Stimulated activated CD8-positive, alpha-beta memory T cell treated with anti-CD3 and anti-CD28 coated beads, Interleukin-7, amount 100 ng/mL, for 4 hours (primary cell): Measurements from ENCODE around the gene GDPD5.

Experiments
- DNase-seq, 2 donors: peaks; one replicate each; pipeline ENCODE4 v3.0.0-alpha.2; 2020; ENCODE audit warnings: low read depth in 2 of 2

GDPD5 gene

GRCh38 chr11:75471176-75471973 lies 54.4 kb downstream of the GDPD5 start:
- no peak for DNase-seq

- no peak for DNase-seq
Observed at GRCh38 chr11:75470476-75471080, 55.2 kb downstream of the GDPD5 start.

GRCh38 chr11:75469785-75470405 lies 55.8 kb downstream of the GDPD5 start:
- no peak for DNase-seq

DNA sequence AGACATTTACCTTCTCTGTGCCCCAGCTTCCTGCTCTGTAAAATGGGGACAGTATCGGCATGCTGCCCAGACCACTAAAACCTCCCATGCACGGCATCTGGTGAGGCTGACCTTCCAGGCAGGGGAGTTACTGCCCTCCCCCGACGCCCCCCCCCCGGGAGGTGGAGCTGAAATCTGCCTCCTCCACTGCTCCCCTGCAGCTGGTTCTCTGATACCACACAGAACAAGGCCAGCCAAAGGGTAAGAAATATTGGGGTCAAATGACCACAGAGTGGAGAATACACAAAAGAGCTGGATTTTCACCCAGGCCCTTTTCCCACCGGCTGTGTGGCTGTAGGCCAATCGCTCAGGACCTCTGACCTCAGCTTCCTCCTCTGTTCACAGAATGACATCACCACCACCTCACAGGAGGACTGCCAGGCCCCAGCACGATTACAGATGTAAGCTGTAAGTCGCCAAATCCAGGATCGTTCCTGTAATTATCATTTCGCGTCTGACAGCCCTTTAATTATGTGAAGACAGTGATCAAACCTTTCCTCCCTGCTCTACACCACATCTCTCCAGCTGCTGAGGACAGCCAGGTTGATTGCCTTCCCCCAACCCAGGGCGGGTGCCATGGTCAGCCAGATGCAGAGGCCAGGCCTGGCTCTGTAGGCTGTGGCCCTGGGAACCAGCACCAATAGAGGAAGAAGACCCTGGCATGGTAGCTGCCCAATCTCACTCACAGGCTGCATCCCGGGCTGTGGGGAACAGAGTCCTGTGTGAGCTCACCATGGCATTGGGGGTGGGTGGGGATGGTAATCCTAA lies 57.0 kb downstream of the GDPD5 start:
- DNase-seq: no peak

DNA sequence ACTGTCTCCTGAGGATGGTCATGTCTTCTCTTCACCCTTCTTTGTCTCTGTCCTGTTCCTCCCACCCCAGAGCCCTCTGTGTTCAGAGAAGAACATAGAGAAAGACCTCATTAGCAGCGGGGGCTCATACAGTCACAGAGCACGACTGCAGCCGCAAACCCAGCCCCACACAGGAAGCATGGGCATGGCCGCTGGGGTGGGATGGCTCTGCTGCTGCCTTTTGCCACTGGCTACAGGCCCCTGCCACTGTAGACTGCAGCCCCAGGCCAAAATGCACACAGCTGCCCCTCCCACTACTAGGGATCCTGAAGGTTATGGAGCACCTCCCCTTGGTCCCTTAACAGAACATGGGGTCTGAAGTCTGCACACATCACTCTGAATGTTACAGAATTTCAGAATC lies 57.9 kb downstream of the GDPD5 start:
- no peak for DNase-seq

DNA sequence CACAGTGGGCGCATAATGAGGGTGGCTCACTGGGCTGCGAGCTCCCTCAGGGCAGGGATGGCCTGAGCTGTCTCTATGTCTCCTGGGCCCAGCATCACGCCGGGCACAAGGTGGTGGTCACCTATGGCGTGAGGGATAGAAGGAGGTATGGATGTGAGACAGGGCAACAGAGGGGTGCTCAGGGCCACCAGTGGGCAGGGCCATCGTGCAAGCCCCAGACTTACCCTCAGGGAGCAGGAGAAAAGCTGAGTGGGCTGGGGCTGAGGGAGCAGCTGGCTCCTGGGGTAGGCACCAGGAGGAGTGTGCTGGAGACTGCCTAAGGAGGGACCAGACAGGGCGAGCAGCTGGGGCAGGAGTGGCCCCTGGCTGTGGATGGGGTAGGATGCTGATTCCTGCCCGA lies 58.4 kb downstream of the GDPD5 start:
- DNase-seq: no peak

GRCh38 chr11:75465701-75466531 lies 59.8 kb downstream of the GDPD5 start:
- no peak for DNase-seq

GRCh38 chr11:75463106-75463774 lies 62.5 kb downstream of the GDPD5 start:
- DNase-seq: no peak

DNA sequence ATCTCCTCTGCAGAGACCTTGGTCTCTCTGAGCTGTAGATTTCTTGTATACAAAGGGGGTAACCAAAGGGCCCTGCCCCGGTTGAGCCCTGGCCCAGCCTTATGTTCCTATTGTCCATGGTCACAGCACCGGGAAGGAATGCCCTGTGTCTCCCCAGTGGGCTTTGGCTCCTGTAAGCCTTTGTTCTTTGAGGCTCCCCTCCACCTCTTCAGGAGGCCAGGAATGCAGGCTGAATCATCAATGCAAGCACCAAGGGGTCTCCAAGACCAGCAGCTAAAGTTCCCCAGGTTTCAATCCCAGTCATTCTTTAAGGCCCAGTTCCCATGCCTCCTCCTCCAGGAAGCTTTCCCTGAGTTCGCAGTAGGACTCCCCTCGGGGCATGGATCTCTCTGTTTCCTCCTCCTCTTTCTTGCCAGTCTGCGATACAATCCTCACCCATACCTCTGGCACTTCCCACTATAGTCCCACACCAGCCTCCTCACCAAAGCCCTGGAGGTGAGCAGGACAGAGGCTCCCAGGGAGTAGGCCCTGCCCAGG lies 63.6 kb downstream of the GDPD5 start:
- DNase-seq: no peak

GRCh38 chr11:75461151-75461550 lies 64.6 kb downstream of the GDPD5 start:
- DNase-seq: no peak

DNA sequence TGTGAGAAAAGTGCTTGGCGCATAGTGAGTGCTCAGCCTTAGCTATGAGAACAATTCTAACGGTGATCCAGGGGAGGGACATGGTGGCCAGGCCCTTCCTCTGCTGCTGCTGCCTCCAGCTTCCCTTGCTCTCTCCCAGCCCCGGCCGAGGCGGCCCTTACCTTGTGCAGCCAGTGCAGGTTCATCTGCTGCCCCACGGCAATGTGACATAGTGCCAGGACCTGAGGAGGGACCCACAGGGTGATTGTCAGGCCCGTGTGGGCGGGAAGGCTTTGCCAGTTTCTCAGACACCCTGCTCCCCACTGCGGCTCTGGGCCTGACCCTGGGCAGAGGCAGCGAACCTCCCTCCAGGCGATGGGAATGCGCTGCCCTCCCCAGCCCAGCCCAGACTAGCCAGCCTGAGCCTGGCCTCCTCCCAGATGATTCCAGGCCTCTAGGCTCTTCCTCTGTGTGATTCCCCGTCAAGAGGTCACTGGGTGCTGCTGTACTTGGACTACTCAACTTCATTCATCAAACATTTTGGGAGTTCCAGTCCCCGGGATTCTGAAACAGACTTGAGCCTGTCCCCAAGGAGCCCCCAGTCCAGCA lies 69.1 kb downstream of the GDPD5 start:
- no peak for DNase-seq

GRCh38 chr11:75454987-75455386 lies 70.8 kb downstream of the GDPD5 start:
- no peak for DNase-seq

GRCh38 chr11:75453916-75454655 lies 71.7 kb downstream of the GDPD5 start:
- no peak for DNase-seq

DNA sequence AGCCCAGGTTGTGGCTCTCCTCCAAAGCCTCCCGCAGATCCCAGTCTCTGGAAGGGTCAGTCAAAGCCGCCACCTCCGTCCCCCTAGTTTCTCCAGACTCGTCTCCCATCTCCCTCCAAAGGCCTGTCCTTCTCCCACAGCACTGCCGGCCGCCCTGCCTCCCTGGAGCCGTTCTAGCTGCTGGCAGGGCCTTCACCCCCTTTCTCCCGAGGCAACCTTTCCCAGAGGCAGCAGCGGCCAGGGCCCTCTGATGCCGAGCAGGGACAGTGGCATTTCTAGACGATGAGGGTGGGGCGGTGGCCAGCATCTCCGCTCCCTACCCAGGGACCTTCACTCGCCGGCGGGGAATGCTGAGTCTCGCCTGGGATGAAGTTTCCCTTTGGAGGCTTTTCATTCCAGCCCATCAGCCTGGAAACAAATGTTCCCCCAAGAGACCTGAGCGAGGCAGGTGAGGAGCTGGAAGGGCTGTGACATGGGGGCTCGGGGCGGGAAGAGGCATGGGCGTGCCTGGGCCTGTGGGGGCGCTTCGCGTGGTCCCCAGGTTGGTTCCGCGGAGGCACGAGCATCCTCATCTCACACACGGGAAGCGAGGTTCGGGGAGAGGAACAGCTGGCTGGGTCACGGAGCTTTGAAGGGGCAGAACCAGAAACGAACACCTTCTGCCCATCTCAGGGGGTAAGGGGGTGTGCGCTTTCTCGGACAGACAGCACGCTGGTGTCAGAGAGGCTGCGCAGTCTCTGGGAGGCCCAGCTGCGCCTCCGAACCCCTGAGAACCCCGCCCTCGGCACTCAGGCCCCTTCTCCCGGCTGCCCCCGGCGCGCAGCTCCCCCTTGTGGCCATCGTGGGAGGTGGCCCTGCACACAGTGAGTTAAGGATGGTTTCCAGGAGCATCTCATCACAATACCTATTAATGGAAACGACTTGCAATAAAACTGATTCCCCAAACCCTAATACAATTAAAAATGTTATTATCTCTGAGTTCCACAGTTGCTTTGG lies 74.6 kb downstream of the GDPD5 start:
- no peak for DNase-seq

DNA sequence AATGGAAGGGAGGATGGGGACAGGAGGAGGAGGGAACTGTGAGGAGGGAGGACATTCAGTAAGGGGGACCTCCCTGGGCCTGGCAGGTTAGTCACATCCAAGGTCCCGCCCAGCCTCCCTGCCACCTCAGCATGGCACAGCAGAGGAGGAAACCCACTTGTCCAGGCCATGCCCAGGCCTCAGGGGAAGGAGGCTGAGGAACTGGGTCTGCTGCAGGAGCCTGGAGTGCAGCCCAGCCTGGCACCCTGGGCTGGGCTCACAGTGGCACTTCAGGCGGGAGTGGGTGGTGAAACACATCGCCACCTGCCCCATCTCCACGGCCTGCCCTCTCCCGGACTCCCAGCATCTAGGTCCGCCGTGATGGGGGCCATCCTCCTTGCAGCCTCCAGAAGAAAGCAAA lies 75.5 kb downstream of the GDPD5 start:
- no peak for DNase-seq

DNA sequence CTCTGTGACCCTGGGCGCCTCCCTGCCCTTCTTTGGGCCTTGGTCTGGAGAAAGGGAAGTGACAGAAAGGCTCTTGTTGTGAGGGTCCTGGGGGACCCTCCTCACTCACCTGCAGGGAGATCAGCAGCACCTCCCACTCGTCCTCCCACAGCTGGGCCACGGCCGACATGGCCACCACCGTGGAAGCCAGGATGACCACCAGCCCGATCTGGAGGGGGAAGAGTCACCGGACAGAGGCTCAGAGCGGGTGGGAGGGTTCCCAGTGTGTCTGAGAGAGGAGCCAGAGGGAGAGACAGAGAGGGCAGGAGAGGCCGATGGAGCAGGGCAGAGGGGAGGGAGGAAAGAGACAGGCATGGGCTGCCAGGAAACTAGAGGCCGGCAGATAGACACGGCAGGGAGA lies 76.0 kb downstream of the GDPD5 start:
- no peak for DNase-seq

- DNase-seq: no peak
Observed at GRCh38 chr11:75449271-75449670, 76.5 kb downstream of the GDPD5 start.

- no peak for DNase-seq
Observed at GRCh38 chr11:75447415-75447814, 78.3 kb downstream of the GDPD5 start.
